Psoas muscle (tissue), 8 donors: ENCODE results near the gene THYN1. TPM values are rescaled to one million over a fixed set of nuclear protein-coding genes. Genes with fewer than 3 reads are reported as not detected.
A peak's percentile ranks its signal among the peaks of the same experiment; 100 is the strongest.

Source experiments
- ATAC-seq, 4 donors: fragments of 200-7000 bp; cut with Tn5 transposase; one replicate each; pipeline ENCODE4 v1.9.1; 2020; ENCODE audit warnings: moderate library complexity in 3 of 4, mild to moderate bottlenecking in 2 of 4
- DNase-seq, 2 donors: peaks; one replicate each; pipeline ENCODE4 v3.0.0-alpha.2; 2020
- H3K27ac ChIP-seq: fragments of 200-600 bp; one replicate; pipeline ENCODE4 v1.8.0; 2022
- H3K27me3 ChIP-seq, 3 donors: fragments of 200-600 bp in 1 of 3; one replicate each; pipeline versions ENCODE4 v1.6.1 to v1.8.0; 2013 to 2022; ENCODE audit warnings: low read length in 2 of 3, mild to moderate bottlenecking in 2 of 3, moderate library complexity in 1 of 3; ENCODE audit not compliant: insufficient read depth in 3 of 3
- H3K36me3 ChIP-seq, 2 donors: fragments of 200-600 bp in 1 of 2; one replicate each; pipeline versions ENCODE4 v1.6.1 to v1.8.0; 2013 to 2022; ENCODE audit warnings: low read depth in 1 of 2, mild to moderate bottlenecking in 1 of 2, moderate library complexity in 1 of 2; ENCODE audit not compliant: insufficient read depth in 1 of 2
- H3K4me1 ChIP-seq: fragments of 200-600 bp; one replicate; pipeline ENCODE4 v1.8.0; 2022
- H3K4me3 ChIP-seq: fragments of 200-600 bp; one replicate; pipeline ENCODE4 v1.8.0; 2022; ENCODE audit warnings: mild to moderate bottlenecking
- H3K9me3 ChIP-seq: fragments of 200-600 bp; one replicate; pipeline ENCODE4 v1.8.0; 2022
- WGBS, 3 donors: extraction: QIAGEN DNeasy Blood & Tissue Kit; methylation state at CpG; one replicate each; pipeline versions ENCODE4 v1.1.6 to v1.1.7; 2013; 5-methylcytosine and 5-hydroxymethylcytosine counted together
- intact Hi-C, 2 donors: fragments of 100-400 bp; cut with DNase I; formaldehyde crosslinking; loops; one replicate each; pipeline versions ENCODE4 v1.11.0 to v1.14.2; 2022
- polyA plus RNA-seq, 3 donors: library from polyadenylated mRNA; stranded (reverse); fragments of 200-250 nt; gene quantifications; one replicate each; pipeline ENCODE4 v1.2.3, GENCODE V29; 2013
- total RNA-seq, 4 donors: library from RNA; stranded (reverse); fragmentation: NEBNext Ultra II Directional in 2 of 4; extraction: Animal tissue kit (Norgen Biotek cat#: 25700) in 2 of 4; gene quantifications; one replicate each; pipeline versions ENCODE4 v1.2.1 to v1.2.4, GENCODE V29; 2021 to 2023
- TF ChIP-seq, protein P1 (sequence below): fragments of 200-600 bp; IDR thresholded peaks from one replicate; pipeline ENCODE4 v1.8.0; 2022; ENCODE audit warnings: antibody characterized with exemption
- donor health status: healthy with polysubstance abuse.
- donor health status: DM: no; HTN: no; CAD: no; lungs with moderate emphysema.
- donor health status: Bipolar disorder and iron deficiency.
- donor health status: healthy.
- donor health status: DM: yes; HTN: yes; CAD: no.
- donor health status: DM: no; HTN: no; CAD: no.
- donor health status: DM: no; HTN: no; CAD: no.
- donor health status: DM: yes; HTN: yes; CAD: no.

THYN1 gene
- total and polyA plus RNA-seq, 7 donors: 14.9 to 33.5 (median 20.4) TPM

DNA sequence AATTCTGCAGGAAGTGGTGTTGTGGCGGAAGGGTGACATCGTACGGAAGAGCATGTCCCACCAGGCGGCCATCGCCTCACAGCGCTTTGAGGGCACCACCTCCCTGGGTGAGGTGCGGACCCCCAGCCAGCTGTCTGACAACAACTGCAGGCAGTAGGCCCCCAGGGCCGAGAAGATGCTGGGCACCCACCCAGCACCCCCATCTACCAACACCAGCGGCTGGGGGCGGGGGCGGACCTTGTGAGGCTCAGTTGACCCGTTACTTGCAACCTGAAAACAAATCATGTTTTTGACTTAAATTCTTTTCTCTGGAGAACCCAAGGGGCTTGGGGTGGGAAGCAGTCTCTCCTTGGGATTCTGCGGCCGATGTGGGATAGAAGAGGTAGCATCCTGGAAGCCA lies 7.7 kb downstream of the THYN1 start:
- Histone ChIP-seq H3K9me3 (no peaks in the 10 kb centered on the region), H3K27ac (no peak overlapping the region), H3K4me1 (no peaks in the 10 kb centered on the region), H3K4me3 (no peak overlapping the region), H3K27me3 (no peaks in the 10 kb centered on the region), H3K36me3 (peaks cover 11 to 98% of the 10 kb centered on the region in 2 donors)
- no peak for DNase-seq
- TF ChIP-seq, protein P1, sequence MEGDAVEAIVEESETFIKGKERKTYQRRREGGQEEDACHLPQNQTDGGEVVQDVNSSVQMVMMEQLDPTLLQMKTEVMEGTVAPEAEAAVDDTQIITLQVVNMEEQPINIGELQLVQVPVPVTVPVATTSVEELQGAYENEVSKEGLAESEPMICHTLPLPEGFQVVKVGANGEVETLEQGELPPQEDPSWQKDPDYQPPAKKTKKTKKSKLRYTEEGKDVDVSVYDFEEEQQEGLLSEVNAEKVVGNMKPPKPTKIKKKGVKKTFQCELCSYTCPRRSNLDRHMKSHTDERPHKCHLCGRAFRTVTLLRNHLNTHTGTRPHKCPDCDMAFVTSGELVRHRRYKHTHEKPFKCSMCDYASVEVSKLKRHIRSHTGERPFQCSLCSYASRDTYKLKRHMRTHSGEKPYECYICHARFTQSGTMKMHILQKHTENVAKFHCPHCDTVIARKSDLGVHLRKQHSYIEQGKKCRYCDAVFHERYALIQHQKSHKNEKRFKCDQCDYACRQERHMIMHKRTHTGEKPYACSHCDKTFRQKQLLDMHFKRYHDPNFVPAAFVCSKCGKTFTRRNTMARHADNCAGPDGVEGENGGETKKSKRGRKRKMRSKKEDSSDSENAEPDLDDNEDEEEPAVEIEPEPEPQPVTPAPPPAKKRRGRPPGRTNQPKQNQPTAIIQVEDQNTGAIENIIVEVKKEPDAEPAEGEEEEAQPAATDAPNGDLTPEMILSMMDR: no peak
- no peak for ATAC-seq
- intact Hi-C loops: no loop called here
- WGBS, 3 donors: 90 to 92% (median 90%) methylated on average over 14 of the region's 14 CpGs

DNA sequence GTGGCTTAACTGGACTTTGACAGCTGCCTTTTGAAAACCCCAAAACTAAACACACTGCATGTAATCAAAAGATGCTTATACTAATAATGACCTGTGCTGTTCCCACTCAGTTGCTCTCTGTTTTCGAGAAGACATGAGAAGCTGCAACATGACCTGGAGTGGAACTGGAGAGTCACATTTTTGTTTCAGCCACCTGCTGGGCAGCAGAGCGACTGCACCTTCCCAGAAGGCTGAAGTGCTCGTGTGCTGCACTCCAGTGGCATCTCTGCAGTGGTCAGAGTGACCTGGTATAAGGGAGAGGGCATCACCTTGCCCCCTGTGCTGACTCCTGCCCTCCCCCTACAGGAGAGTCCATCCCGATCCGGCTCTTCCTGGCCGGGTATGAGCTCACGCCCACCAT lies 8.6 kb downstream of the THYN1 start:
- intact Hi-C loops: no loop called here
- H3K27ac ChIP-seq: no peak overlapping the region
- no peak for DNase-seq
- TF ChIP-seq, protein P1: peak; percentile 31
- no peaks in the 10 kb centered on the region for H3K4me1 ChIP-seq
- 44 to 57% (median 51%) methylated on average over 7 of the region's 7 CpGs for WGBS, 3 donors
- no peaks in the 10 kb centered on the region for H3K27me3 ChIP-seq
- H3K4me3 ChIP-seq: no peak overlapping the region
- H3K9me3 ChIP-seq: no peaks in the 10 kb centered on the region
- H3K36me3 ChIP-seq: peaks cover 13 to 98% of the 10 kb centered on the region in 2 donors
- ATAC-seq: peak; percentile 30 to 66 (median 36)

DNA sequence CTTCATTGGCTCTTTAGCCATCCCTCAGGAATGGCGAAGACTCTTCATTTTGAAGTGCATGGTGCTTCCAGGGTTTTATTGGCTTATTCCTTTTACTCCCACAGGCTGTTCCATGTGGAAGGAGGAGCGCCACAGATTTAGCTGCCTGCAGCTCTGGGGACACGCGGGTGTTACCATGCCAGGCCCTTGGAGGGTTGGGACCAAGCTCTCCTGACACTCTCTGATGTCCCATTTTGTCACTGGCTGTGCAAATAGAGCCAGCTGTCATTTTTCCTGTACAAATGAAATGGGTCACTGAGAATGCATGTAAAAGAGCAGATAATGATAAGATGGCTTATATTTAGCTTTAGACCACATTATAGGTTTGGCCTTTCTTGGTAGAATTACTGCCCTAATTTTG lies 9.2 kb downstream of the THYN1 start:
- 91 to 98% (median 92%) methylated on average over 4 of the region's 4 CpGs for WGBS, 3 donors
- Histone ChIP-seq H3K4me3 (no peak overlapping the region), H3K27me3 (no peaks in the 10 kb centered on the region), H3K4me1 (no peaks in the 10 kb centered on the region), H3K36me3 (peaks cover 12 to 98% of the 10 kb centered on the region in 2 donors), H3K27ac (no peak overlapping the region), H3K9me3 (no peaks in the 10 kb centered on the region)
- intact Hi-C loops: no loop called here
- DNase-seq: no peak
- TF ChIP-seq, protein P1: no peak
- ATAC-seq: no peak

DNA sequence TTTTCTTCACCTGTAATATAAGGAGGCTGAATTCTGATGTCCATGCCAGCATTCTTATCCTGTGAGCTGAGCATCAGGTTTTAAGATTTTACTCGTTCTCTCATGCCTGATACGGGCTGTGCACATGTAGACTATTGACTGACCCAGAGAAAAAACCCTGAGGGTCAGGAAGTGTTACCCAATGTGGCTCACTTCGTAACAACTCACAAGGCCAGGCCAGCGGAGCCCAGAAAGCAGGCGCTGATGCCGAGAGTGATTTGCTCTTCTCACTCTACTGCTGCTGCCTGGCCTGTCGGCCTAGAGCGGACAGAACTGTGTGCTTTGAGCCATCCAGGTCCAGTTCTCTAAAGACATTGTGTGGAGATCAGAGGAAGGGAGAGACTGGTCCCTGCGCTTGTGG lies 10.8 kb downstream of the THYN1 start:
- no peak for DNase-seq
- Histone ChIP-seq H3K9me3 (no peaks in the 10 kb centered on the region), H3K36me3 (peaks cover 6 to 95% of the 10 kb centered on the region in 2 donors), H3K27ac (no peak overlapping the region), H3K4me3 (no peak overlapping the region), H3K27me3 (no peaks in the 10 kb centered on the region), H3K4me1 (no peaks in the 10 kb centered on the region)
- TF ChIP-seq, protein P1: no peak
- intact Hi-C loops: no loop called here
- ATAC-seq: no peak
- 76 to 88% (median 82%) methylated on average over 9 of the region's 9 CpGs for WGBS, 3 donors

DNA sequence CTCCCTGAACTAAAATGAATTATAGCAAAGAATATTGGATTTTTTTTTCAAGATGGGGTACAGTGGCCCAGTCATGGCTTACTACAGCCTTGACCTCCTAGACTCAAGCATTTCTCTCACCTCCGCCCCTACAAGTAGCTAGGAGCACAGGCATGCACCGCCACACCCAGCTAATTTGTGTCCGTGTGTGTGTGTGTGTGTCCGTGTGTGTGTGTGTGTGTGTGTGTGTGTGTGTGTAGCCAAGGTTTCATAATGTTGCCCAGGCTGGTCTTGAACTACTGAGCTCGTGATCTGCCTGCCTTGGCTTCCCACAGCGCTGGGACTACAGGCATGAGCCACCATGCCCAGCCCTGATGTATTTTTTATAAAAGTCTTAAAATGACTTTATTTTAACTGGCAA lies 12.6 kb downstream of the THYN1 start:
- Histone ChIP-seq H3K27ac (no peak overlapping the region), H3K4me1 (no peaks in the 10 kb centered on the region), H3K36me3 (peaks cover 2 to 93% of the 10 kb centered on the region in 2 donors), H3K9me3 (no peaks in the 10 kb centered on the region), H3K27me3 (no peaks in the 10 kb centered on the region), H3K4me3 (no peak overlapping the region)
- TF ChIP-seq, protein P1: no peak
- DNase-seq (no peak), ATAC-seq (no peak)
- intact Hi-C loops: no loop called here
- WGBS, 3 donors: 68 to 70% (median 70%) methylated on average over 6 of the region's 6 CpGs
